SK-N-SH (cell line): ENCODE data around the gene MAP2.

Experiments used
- CTCF ChIP-seq: fragments of 200-600 bp; sonication (generic); IDR thresholded peaks from 2 replicates; pipeline ENCODE4 v1.6.1; 2017; ENCODE audit warnings: antibody characterized with exemption, mild to moderate bottlenecking, moderate library complexity
- FOXJ3 ChIP-seq: sonication (generic); formaldehyde crosslinking; IDR thresholded peaks from 2 replicates; pipeline ENCODE4 v1.5.1; 2020; ENCODE audit warnings: mild to moderate bottlenecking, missing genetic modification reagents
- FOXM1 ChIP-seq: IDR thresholded peaks from 2 replicates; pipeline ENCODE4 v1.4.0; 2012; ENCODE audit warnings: low read depth, mild to moderate bottlenecking
- RCOR1 ChIP-seq: fragments of 150-350 bp; IDR thresholded peaks from 2 replicates; pipeline ENCODE4 v1.6.1; 2017; ENCODE audit warnings: antibody characterized with exemption, low read length
- TEAD4 ChIP-seq: IDR thresholded peaks from 2 replicates; pipeline ENCODE4 v1.4.0; 2012; ENCODE audit warnings: mild to moderate bottlenecking, borderline replicate concordance; ENCODE audit not compliant: insufficient read depth
- TF ChIP-seq, protein P1 (sequence below): IDR thresholded peaks from 2 replicates; pipeline ENCODE4; 2012

DNA sequence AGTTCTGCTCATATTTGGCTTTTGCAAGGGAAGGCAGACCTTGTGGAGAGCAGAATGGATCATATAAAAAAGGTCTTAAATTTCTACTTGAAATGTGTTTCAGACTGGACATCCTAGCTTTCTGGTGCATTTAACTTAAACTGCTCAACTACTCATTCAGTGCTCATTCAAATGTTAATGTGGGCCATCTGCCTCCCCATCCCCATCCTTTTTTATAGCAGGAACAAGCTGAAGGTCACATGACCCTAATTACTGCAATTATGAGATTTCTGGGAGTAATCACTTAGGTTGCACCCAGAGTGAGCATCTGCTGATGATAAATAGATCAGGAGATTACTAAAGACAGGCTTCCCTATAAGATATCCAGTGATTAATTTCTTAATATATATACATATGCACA, 96.1 kb downstream of the MAP2 start:
- TF ChIP-seq CTCF (no peak), RCOR1 (no peak), FOXM1 (no peak), TEAD4 (no peak), FOXJ3 (CRISPR knock-in tag) (no peak)
- TF ChIP-seq, protein P1, sequence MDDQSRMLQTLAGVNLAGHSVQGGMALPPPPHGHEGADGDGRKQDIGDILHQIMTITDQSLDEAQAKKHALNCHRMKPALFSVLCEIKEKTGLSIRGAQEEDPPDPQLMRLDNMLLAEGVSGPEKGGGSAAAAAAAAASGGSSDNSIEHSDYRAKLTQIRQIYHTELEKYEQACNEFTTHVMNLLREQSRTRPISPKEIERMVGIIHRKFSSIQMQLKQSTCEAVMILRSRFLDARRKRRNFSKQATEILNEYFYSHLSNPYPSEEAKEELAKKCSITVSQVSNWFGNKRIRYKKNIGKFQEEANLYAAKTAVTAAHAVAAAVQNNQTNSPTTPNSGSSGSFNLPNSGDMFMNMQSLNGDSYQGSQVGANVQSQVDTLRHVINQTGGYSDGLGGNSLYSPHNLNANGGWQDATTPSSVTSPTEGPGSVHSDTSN, result no peak
